GM12875 (cell line): ENCODE results near the gene SSU72.
"Not testable (repeated sequence)": the region's sequence is repeated elsewhere in the genome, so short reads cannot be mapped to it uniquely, and the experiment has no call there.

Source experiments
- H3K4me3 ChIP-seq: one replicate; pipeline ENCODE4 v1.5.1; 2011; ENCODE audit warnings: low read depth, low read length, control low read depth
- CTCF ChIP-seq: IDR thresholded peaks from 2 replicates; pipeline ENCODE4 v1.5.1; 2011; ENCODE audit warnings: low read depth, mild to moderate bottlenecking, control low read depth, inconsistent platforms, low read length, moderate library complexity, borderline replicate concordance; ENCODE audit not compliant: insufficient read depth

The SSU72 gene

GRCh38 chr1:1521331-1521730 is 53.3 kb downstream of the SSU72 start:
- TF ChIP-seq CTCF = no peak
- H3K4me3 ChIP-seq = no peak overlapping the region

GRCh38 chr1:1519805-1520505 is 54.7 kb downstream of the SSU72 start:
- H3K4me3 ChIP-seq = not testable (repeated sequence)

- not testable (repeated sequence) for H3K4me3 ChIP-seq
Observed at GRCh38 chr1:1518621-1519007, 56.0 kb downstream of the SSU72 start.

GRCh38 chr1:1517973-1518620 is 56.6 kb downstream of the SSU72 start:
- no peak overlapping the region for H3K4me3 ChIP-seq
- TF ChIP-seq CTCF = no peak

GRCh38 chr1:1516923-1517322 is 57.7 kb downstream of the SSU72 start:
- H3K4me3 ChIP-seq = not testable (repeated sequence)

- H3K4me3 ChIP-seq = not testable (repeated sequence)
Observed at GRCh38 chr1:1514376-1514775, 60.3 kb downstream of the SSU72 start.

- H3K4me3 ChIP-seq = not testable (repeated sequence)
Observed at GRCh38 chr1:1513675-1514074, 61.0 kb downstream of the SSU72 start.

GRCh38 chr1:1512425-1512824 is 62.2 kb downstream of the SSU72 start:
- peak overlapping the region; percentile 76 for H3K4me3 ChIP-seq

- H3K4me3 ChIP-seq = peak within 1 kb of the TSS; percentile 76
- no peak for TF ChIP-seq CTCF
Observed at GRCh38 chr1:1511533-1512285, 63.0 kb downstream of the SSU72 start, which contains the start of gene ATAD3A. ATAD3A (plus strand) TSS chr1:1512162; CDS start chr1:1512269, 107 bp downstream.

- H3K4me3 ChIP-seq = peak overlapping the region; percentile 76
- no peak for TF ChIP-seq CTCF
Observed at GRCh38 chr1:1510912-1511532, 63.6 kb downstream of the SSU72 start.

GRCh38 chr1:1509465-1509850 is 65.2 kb downstream of the SSU72 start:
- H3K4me3 ChIP-seq = not testable (repeated sequence)

GRCh38 chr1:1508775-1509464 is 65.7 kb downstream of the SSU72 start:
- not testable (repeated sequence) for H3K4me3 ChIP-seq
